GM19328 (cell line): ENCODE measurements around the gene MSL3B.

Experiments
- ATAC-seq: cut with Tn5 transposase; IDR thresholded peaks from one replicate; pipeline ENCODE4 v1.9.1; 2021; ENCODE audit warnings: mild to moderate bottlenecking, moderate library complexity; ENCODE audit not compliant: unreplicated experiment

Gene MSL3B

DNA sequence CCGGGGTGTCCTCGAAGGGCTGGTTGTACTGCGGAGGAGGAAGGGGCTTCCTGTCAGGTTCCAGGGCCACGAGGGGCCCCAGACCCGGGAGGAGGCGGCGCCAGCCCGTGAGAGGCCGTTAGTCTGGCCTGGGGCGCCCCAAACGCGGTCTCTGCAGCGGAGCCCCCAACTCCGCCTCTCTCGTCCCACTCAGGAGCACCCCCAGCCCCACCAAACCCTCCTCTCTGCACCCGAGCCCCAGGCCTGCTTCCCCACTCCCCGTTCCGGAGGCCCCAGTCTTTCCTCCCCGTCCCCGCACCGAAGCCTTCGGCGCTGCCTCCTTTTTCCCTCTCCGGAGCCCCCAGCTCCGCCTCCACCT, 14.3 kb downstream of the MSL3B start:
- ATAC-seq = no peak

GRCh38 chr2:233853353-233853752, 14.8 kb downstream of the MSL3B start:
- no peak for ATAC-seq

DNA sequence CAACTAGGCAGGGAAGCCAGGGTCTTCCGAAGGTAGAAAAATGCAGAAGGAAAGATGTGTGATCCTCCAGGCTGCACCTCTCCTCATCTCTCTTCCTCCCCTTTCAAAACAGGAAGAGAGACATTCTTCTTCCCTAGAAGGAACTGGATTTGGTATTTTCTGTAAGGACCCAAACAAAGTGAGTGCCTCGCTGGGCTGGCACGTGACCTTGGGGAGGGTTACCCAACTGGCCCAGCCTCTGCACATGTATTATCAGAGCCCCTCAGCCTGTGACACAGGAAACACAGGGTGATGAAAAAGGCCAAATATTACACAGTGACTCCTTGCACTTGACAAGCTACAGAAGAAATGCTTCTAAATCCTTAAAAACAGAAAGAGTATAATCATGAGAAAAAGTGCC, 16.1 kb downstream of the MSL3B start:
- no peak for ATAC-seq

GRCh38 chr2:233851169-233851568, 17.0 kb downstream of the MSL3B start:
- ATAC-seq = no peak

DNA sequence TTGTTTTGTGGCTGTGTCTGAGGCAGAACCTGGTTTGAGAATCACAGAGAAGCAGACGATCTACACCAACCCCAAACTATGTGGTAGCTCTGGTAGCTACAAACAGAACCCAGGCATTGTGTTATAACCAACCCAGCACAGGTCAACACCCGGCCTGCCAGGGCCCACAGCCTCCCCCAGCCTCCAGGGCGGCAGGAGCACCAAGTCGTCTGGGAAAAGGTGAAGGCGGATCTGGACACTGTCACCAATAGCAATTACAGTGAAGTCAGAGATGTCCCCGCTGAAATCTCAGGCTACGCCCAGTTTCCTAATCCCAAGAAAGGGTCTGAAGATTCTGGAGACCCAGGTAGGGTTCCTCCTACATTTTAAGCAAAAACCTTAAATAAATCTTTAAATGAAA, 17.4 kb downstream of the MSL3B start:
- no peak for ATAC-seq

DNA sequence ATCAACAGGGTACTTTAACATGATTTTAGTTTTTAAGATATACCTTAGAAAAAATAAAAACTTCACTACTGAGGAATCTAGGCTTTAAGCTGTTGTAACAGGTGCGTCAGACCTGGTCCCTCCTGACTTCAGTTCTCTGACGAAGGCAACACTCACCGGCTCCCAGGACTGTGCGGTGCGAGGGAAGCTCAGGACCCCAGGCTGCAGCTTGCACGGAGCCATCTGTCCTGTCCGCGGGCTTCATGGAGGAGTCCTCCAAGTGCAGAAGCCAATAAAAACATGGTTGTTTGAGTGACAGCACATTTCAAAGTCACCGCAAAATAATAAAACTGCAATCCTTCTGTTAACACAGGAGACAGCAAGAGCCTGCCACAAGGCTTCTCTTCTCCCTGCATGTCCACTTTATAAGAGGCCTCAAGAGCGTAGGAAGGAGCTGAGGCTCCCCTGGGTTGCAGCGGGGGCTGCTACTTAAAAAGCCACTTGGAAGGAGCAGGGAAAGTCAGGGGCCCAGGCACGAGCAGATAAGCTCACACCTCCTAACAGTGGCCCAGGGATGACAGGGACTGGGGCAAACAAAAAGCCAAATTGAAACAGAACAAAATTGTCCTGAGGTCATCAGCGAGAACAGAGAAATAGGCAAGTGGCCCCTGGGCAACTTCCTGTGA, 18.4 kb downstream of the MSL3B start:
- ATAC-seq = no peak

- ATAC-seq = no peak
These were observed 19.9 kb downstream of the MSL3B start for GRCh38 chr2:233848276-233848675.

DNA sequence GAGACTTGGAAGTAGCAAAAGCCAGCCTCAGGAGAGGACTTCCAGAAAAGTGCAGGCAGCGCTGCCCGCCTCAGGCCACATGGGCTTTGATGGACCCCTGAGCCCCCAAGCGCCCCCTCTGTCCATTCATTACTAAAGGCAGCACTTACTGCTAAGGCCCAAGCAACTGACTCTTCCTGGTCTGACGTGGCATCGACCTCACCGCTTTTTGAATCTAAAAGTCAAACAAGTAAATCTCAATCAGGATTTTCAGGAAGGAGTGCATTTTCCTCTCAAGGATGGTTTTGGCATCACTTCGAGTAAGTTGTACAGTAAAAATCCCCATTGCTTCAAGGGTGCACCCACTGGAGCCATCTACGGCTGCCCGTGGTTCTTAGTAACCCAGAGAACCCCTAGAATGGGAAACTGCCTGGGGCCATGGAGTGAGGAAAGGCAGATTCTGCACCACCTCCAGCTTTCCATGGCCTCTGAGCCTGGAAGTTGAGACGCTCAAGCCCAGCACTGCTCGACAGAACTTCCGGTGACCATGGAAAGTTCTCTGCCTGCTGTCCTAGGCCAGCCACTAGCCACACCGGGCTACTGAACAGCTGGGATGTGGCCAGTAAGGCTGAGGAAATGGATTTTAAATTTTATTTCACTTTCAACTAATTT, 20.8 kb downstream of the MSL3B start:
- no peak for ATAC-seq

DNA sequence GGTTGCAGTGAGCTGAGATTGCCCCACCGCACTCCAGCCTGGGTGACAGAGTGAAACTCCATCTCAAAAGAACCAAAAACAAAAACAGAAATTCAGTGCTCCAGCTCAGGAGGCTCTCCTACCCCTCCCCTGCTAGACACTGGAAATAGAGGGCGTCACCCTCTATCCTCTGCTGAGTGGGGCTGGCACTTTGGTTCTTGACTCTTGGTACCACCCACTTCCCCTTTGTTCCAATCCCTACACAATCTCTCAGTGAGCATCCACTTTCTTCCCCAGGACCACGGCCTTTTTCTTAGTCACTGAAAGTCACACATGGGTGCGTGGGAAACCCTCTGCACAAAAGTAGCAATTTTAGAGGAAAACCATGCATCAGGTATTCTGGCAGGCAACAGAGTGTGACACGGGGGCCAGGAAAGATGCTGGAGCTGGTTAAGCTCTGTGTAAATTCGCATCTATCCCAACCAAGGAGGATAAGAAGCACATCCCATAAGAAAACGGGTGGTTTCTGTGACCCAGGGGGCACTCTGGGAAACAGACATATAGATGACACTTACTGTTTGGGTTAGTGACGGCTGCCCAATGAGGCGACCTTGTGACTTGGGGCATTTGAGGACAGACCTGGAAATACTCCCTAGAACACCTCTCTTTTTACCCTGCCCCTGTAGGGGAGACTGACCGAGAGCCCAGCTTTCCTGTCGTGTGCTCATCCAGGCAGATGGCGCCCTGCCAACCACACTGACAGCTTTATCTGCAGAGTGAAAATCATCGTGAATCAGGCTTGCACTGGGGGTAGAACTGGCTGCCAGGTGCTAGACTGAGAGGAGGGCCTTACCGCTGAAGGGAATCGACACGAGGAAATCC, 21.6 kb downstream of the MSL3B start:
- ATAC-seq = no peak

DNA sequence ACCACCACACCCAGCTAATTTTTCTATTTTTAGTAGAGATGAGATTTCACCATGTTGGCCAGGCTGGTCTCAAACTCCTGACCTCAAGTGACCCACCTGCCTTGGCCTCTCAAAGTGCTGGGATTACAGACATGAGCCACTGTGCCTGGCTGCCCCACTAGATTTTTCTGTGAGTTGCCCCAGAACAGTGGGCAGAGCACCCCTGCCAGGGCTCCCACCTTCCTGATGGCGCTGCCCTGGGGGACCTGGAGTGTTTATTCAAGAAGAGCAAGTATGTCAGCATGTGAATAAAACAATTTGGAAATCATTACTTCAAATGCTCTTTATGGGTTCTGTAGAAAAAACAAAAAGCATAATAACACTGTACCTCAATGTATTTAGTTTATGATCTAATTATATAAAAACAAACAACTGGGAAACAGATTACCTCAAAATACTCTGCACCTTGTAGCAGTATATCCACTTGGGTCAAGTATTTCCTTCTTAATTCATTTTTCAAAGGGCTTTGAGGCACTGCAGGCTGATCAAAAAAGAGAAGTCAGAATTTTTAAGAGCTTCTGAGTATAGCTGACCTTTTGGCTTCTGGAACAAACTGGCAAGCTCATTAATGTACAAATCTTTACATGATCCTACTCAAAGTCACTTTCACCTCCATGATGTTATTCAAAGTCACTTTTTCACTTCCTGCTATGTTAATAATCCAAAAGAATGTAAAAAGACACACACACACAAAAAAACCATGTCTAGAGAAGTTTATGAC, 22.7 kb downstream of the MSL3B start:
- no peak for ATAC-seq

GRCh38 chr2:233844836-233845235, 23.4 kb downstream of the MSL3B start:
- ATAC-seq = no peak

DNA sequence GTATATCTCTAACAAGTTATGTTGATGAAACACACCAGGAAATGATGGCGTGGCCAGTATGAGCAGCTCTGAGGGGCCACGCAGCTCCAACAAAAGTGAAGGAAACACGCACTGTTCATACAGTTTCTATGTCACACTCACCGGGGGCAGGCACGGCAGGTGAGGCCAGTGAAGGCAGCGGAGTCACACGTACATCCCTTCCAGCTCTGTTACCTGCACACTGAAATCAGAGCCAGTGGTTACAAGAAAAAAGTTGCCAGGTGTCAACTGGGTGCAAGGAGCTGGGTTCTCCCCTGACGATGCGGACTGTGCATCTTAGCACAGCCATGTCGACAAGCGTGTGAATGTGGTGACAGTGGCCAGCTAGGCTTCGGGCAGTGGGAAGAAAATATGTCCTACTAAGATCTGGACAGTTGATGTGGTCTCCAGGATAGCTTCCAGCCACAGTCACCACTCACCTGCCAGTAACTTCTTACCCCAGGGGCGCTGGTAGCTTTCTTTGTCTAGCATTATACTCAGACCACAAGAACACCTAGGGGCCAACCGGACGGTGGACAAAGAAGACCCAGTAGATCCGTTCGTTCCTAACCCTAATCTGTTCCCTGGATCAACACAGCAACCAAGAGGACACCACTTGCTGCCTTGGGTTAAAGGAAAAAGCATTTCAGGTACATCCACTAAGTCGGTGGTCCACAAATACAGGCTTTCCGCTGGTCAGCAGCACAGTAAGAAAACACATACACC, 23.9 kb downstream of the MSL3B start:
- no peak for ATAC-seq

GRCh38 chr2:233841183-233841582, 27.0 kb downstream of the MSL3B start:
- ATAC-seq = no peak

DNA sequence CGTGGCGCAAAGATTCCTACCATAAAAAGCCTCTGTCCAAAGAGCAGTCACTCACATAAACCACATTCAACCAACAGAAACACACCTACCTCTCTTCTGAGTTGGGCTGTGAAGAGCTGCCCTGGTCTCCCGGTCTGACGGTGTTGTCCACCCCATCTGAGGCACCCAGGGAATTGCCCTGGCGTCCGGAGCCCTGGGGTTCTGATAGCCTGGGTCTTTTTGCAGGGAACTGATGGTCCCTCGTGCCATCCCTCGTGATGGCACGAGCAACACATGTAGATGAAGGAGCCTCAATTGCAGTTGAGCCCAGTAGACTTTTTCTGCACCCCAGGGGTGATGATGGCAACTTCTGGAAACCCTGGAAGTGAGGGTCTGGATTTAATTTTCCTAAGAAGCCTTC, 27.7 kb downstream of the MSL3B start:
- ATAC-seq = no peak

- no peak for ATAC-seq
These were observed 28.8 kb downstream of the MSL3B start for GRCh38 chr2:233839447-233839820.

GRCh38 chr2:233838726-233839446, 29.3 kb downstream of the MSL3B start:
- no peak for ATAC-seq

DNA sequence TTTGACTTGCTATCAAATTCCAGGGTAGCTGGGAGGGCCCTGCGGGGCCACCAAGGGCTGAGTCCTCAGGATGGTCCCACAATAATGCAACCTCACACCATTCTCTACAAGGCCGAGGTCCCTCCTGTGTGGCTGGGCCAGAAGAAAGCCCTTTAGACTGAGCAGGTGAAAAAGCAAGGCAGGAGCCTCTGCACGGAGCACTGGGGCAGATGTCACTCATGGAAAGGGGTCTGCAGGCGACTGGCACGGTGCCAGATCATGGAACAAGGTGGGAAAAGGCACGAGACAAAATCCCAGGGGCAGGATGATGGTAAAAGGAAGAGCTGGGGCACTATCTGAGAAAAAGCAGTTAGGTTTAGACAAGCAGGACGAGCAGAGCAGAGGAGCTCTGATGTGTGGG, 29.9 kb downstream of the MSL3B start:
- no peak for ATAC-seq

DNA sequence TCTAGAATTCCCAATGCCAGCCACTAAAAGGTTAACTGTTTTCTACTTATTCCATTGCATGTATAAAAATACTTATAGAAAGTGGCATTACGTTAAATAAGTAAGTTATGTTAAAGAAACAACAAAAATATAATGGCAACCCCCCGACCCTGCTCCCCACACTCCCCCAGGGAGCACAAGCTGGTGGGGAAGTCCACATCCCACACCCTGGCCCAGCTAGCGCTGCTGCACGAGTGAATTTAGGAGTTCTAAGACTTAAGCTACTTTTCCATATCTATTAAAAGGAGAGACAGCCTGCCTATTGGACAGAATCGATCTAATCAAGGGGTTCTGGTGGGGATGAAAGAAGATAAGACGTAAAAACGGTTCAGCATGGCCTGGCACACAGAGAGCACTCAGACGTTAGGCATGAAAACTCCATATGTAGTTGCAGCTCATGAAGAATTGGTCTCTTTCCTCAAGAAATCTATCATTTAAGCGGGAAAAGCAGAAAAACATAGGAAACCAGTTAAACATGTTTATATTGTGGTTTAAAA, 30.4 kb downstream of the MSL3B start:
- ATAC-seq = no peak

GRCh38 chr2:233836359-233836758, 31.8 kb downstream of the MSL3B start:
- no peak for ATAC-seq
